ENCODE data around the gene CACNA1H. TPM values are rescaled to one million over a fixed set of nuclear protein-coding genes. Genes with fewer than 3 reads are reported as not detected.

The CACNA1H gene
- total and polyA plus RNA-seq, 2 of the 8 experiments (the other 6 are each of a cell fraction or from before 2014, with no cell fraction given), result 14.0 to 28.7 TPM

DNA sequence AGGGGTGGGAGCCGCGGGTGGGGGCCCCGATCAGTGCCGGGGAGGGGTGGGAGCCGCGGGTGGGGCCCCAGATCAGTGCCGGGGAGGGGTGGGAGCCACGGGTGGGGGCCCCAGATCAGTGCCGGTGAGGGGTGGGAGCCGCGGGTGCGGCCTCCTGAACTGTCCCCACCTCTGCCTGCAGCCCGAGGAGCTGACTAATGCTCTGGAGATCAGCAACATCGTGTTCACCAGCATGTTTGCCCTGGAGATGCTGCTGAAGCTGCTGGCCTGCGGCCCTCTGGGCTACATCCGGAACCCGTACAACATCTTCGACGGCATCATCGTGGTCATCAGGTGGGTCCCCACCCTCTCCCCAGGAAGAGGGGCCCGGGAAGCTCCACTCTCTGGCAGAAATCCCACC is 52.0 kb downstream of the CACNA1H start (continued):
- TF ChIP-seq, protein P1, sequence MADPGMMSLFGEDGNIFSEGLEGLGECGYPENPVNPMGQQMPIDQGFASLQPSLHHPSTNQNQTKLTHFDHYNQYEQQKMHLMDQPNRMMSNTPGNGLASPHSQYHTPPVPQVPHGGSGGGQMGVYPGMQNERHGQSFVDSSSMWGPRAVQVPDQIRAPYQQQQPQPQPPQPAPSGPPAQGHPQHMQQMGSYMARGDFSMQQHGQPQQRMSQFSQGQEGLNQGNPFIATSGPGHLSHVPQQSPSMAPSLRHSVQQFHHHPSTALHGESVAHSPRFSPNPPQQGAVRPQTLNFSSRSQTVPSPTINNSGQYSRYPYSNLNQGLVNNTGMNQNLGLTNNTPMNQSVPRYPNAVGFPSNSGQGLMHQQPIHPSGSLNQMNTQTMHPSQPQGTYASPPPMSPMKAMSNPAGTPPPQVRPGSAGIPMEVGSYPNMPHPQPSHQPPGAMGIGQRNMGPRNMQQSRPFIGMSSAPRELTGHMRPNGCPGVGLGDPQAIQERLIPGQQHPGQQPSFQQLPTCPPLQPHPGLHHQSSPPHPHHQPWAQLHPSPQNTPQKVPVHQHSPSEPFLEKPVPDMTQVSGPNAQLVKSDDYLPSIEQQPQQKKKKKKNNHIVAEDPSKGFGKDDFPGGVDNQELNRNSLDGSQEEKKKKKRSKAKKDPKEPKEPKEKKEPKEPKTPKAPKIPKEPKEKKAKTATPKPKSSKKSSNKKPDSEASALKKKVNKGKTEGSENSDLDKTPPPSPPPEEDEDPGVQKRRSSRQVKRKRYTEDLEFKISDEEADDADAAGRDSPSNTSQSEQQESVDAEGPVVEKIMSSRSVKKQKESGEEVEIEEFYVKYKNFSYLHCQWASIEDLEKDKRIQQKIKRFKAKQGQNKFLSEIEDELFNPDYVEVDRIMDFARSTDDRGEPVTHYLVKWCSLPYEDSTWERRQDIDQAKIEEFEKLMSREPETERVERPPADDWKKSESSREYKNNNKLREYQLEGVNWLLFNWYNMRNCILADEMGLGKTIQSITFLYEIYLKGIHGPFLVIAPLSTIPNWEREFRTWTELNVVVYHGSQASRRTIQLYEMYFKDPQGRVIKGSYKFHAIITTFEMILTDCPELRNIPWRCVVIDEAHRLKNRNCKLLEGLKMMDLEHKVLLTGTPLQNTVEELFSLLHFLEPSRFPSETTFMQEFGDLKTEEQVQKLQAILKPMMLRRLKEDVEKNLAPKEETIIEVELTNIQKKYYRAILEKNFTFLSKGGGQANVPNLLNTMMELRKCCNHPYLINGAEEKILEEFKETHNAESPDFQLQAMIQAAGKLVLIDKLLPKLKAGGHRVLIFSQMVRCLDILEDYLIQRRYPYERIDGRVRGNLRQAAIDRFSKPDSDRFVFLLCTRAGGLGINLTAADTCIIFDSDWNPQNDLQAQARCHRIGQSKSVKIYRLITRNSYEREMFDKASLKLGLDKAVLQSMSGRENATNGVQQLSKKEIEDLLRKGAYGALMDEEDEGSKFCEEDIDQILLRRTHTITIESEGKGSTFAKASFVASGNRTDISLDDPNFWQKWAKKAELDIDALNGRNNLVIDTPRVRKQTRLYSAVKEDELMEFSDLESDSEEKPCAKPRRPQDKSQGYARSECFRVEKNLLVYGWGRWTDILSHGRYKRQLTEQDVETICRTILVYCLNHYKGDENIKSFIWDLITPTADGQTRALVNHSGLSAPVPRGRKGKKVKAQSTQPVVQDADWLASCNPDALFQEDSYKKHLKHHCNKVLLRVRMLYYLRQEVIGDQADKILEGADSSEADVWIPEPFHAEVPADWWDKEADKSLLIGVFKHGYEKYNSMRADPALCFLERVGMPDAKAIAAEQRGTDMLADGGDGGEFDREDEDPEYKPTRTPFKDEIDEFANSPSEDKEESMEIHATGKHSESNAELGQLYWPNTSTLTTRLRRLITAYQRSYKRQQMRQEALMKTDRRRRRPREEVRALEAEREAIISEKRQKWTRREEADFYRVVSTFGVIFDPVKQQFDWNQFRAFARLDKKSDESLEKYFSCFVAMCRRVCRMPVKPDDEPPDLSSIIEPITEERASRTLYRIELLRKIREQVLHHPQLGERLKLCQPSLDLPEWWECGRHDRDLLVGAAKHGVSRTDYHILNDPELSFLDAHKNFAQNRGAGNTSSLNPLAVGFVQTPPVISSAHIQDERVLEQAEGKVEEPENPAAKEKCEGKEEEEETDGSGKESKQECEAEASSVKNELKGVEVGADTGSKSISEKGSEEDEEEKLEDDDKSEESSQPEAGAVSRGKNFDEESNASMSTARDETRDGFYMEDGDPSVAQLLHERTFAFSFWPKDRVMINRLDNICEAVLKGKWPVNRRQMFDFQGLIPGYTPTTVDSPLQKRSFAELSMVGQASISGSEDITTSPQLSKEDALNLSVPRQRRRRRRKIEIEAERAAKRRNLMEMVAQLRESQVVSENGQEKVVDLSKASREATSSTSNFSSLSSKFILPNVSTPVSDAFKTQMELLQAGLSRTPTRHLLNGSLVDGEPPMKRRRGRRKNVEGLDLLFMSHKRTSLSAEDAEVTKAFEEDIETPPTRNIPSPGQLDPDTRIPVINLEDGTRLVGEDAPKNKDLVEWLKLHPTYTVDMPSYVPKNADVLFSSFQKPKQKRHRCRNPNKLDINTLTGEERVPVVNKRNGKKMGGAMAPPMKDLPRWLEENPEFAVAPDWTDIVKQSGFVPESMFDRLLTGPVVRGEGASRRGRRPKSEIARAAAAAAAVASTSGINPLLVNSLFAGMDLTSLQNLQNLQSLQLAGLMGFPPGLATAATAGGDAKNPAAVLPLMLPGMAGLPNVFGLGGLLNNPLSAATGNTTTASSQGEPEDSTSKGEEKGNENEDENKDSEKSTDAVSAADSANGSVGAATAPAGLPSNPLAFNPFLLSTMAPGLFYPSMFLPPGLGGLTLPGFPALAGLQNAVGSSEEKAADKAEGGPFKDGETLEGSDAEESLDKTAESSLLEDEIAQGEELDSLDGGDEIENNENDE (IDR thresholded peaks at IDR 0.05; ENCODE audit: insufficient replicate concordance, low read length), result no peak
- TF ChIP-seq GABPA (IDR thresholded peaks at IDR 0.05; ENCODE audit: borderline replicate concordance, insufficient read depth, low read length), result no peak
- no peak for TF ChIP-seq RBBP5 (IDR thresholded peaks at IDR 0.05; ENCODE audit: borderline replicate concordance, low read depth, low read length)
- TF ChIP-seq HDAC2 (IDR thresholded peaks at IDR 0.05; ENCODE audit: borderline replicate concordance in 1 of 2, low read depth in 2 of 2, low read length in 2 of 2), result no peak
- TF ChIP-seq SRF (IDR thresholded peaks at IDR 0.05; ENCODE audit: low read depth, low read length), result no peak
- TF ChIP-seq, protein P2, sequence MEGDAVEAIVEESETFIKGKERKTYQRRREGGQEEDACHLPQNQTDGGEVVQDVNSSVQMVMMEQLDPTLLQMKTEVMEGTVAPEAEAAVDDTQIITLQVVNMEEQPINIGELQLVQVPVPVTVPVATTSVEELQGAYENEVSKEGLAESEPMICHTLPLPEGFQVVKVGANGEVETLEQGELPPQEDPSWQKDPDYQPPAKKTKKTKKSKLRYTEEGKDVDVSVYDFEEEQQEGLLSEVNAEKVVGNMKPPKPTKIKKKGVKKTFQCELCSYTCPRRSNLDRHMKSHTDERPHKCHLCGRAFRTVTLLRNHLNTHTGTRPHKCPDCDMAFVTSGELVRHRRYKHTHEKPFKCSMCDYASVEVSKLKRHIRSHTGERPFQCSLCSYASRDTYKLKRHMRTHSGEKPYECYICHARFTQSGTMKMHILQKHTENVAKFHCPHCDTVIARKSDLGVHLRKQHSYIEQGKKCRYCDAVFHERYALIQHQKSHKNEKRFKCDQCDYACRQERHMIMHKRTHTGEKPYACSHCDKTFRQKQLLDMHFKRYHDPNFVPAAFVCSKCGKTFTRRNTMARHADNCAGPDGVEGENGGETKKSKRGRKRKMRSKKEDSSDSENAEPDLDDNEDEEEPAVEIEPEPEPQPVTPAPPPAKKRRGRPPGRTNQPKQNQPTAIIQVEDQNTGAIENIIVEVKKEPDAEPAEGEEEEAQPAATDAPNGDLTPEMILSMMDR (IDR thresholded peaks at IDR 0.05; ENCODE audit: control extremely low read depth in 1 of 3, insufficient read depth in 1 of 3, low read depth in 1 of 3, low read length in 3 of 3), result no peak
- no peak for TF ChIP-seq TAF1 (IDR thresholded peaks at IDR 0.05; ENCODE audit: low read depth, low read length)
- TF ChIP-seq PHF8 (conservative IDR thresholded peaks at IDR 0.05; ENCODE audit: low read depth, low read length), result no peak
